Breast epithelium (tissue), 3 donors: ENCODE measurements around the gene LTF.

Experiments
- POLR2A ChIP-seq: fragments of 450-650 bp; IDR thresholded peaks from one replicate; pipeline ENCODE4 v1.6.1; 2016; ENCODE audit warnings: antibody characterized with exemption, mild to moderate bottlenecking, moderate library complexity
- POLR2AphosphoS5 ChIP-seq, 3 donors: sonication (generic); formaldehyde crosslinking; IDR thresholded peaks; one replicate each; pipeline ENCODE4 v1.6.1; 2017; ENCODE audit warnings: antibody characterized with exemption in 3 of 3
- TF ChIP-seq, protein P1 (sequence below), 3 donors: fragments of 450-650 bp; IDR thresholded peaks; one replicate each; pipeline ENCODE4 v1.5.1; 2016 to 2017; ENCODE audit warnings: antibody characterized with exemption in 3 of 3, mild to moderate bottlenecking in 3 of 3, moderate library complexity in 3 of 3

DNA sequence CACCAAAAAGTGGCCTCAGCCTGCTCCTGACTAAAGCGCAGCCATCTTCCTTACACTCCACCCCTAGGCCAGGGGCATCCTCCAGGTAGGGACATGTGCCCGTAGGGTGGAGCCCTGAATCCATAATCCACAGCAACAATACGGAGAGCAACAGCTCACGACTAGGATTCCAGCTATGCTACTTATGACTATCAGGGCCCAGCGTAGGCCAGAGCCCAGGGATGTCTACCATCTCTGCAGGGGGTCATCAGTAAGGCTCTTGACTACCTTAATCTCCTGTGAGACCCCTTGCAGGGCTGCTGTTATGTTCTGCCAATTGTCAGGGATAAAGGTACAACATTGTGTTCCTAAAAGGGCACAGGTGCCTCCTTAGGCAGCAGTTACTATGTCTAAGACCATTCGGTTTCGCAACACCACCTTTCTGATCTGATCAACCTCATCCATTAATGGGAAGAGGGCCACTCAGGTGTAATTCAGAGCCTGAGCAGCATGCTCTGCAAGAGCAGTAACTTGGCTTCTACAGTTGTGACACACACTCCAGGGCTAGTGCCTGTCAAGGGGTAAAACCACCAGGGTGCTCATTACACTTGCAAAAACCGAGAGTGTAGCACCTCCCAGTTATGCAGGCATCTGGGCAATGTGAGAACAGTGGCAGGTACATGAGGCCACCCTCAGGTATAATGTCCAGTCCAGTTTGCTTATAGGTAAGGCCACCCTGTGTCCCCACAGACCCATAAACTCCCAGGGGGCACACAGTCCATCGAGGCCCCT lies 46.7 kb downstream of the LTF start:
- TF ChIP-seq, protein P1, sequence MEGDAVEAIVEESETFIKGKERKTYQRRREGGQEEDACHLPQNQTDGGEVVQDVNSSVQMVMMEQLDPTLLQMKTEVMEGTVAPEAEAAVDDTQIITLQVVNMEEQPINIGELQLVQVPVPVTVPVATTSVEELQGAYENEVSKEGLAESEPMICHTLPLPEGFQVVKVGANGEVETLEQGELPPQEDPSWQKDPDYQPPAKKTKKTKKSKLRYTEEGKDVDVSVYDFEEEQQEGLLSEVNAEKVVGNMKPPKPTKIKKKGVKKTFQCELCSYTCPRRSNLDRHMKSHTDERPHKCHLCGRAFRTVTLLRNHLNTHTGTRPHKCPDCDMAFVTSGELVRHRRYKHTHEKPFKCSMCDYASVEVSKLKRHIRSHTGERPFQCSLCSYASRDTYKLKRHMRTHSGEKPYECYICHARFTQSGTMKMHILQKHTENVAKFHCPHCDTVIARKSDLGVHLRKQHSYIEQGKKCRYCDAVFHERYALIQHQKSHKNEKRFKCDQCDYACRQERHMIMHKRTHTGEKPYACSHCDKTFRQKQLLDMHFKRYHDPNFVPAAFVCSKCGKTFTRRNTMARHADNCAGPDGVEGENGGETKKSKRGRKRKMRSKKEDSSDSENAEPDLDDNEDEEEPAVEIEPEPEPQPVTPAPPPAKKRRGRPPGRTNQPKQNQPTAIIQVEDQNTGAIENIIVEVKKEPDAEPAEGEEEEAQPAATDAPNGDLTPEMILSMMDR (IDR thresholded peaks at IDR 0.05) = no peak
- no peak for TF ChIP-seq POLR2A
- TF ChIP-seq POLR2AphosphoS5 (IDR thresholded peaks at IDR 0.05) = no peak
